Heart right ventricle (tissue), 16 donors: Measurements from ENCODE around the gene MARF1. TPM values are rescaled to one million over a fixed set of nuclear protein-coding genes. Genes with fewer than 3 reads are reported as not detected.

Experiments
- ATAC-seq, 8 donors: fragments of 200-7000 bp; cut with Tn5 transposase; one replicate each; pipeline ENCODE4 v1.9.1; 2020; ENCODE audit warnings: mild to moderate bottlenecking in 8 of 8, moderate library complexity in 8 of 8, moderate number of reproducible peaks in 1 of 8
- DNase-seq, 2 donors: peaks; one replicate each; pipeline ENCODE4 v3.0.0-alpha.2; 2020
- H3K27ac ChIP-seq, 10 donors: fragments of 200-600 bp; sonication (generic) in 2 of 10; one replicate each; pipeline versions ENCODE4 v1.5.0 to v1.8.0; 2020 to 2022; ENCODE audit warnings: mild to moderate bottlenecking in 3 of 10
- H3K27me3 ChIP-seq, 7 donors: fragments of 200-600 bp; one replicate each; pipeline ENCODE4 v1.8.0; 2021 to 2022; ENCODE audit warnings: mild to moderate bottlenecking in 2 of 7
- H3K36me3 ChIP-seq, 9 donors: fragments of 200-600 bp; sonication (generic) in 1 of 9; one replicate each; pipeline versions ENCODE4 v1.5.0 to v1.8.0; 2020 to 2022; ENCODE audit warnings: mild to moderate bottlenecking in 2 of 9
- H3K4me1 ChIP-seq, 9 donors: fragments of 200-600 bp; sonication (generic) in 1 of 9; one replicate each; pipeline versions ENCODE4 v1.5.0 to v1.8.0; 2020 to 2022; ENCODE audit warnings: mild to moderate bottlenecking in 4 of 9
- H3K4me3 ChIP-seq, 10 donors: fragments of 200-600 bp; sonication (generic) in 2 of 10; one replicate each; pipeline versions ENCODE4 v1.5.0 to v1.8.0; 2020 to 2022; ENCODE audit warnings: mild to moderate bottlenecking in 7 of 10, moderate library complexity in 2 of 10
- H3K9me3 ChIP-seq, 11 donors: fragments of 200-600 bp in 10 of 11; sonication (generic) in 2 of 11; one replicate each; pipeline versions ENCODE4 v1.5.0 to v1.8.0; 2013 to 2022; ENCODE audit warnings: mild to moderate bottlenecking in 2 of 11, control low read depth in 1 of 11, moderate library complexity in 1 of 11
- WGBS, 2 donors: extraction: QIAGEN DNeasy Blood & Tissue Kit; methylation state at CpG; one replicate each; pipeline ENCODE4 v1.1.7; 2013; ENCODE audit warnings: inconsistent platforms in 1 of 2; 5-methylcytosine and 5-hydroxymethylcytosine counted together
- intact Hi-C, 10 donors: fragments of 100-400 bp; cut with DNase I; formaldehyde crosslinking; loops; one replicate each; pipeline versions ENCODE4 v1.11.1 to v1.14.2; 2022
- polyA plus RNA-seq, 2 donors: library from polyadenylated mRNA; stranded (reverse); fragments of 200-250 nt; gene quantifications; one replicate each; pipeline ENCODE4 v1.2.3, GENCODE V29; 2013
- total RNA-seq, 10 donors: library from RNA; stranded (reverse); fragmentation: NEBNext Ultra II Directional in 3 of 10; extraction: Animal tissue kit (Norgen Biotek cat#: 25700) in 3 of 10; gene quantifications; one replicate each; pipeline versions ENCODE4 v1.2.1 to v1.2.4, GENCODE V29; 2021 to 2023
- TF ChIP-seq, protein P1 (sequence below), 9 donors: fragments of 200-600 bp; sonication (generic) in 2 of 9; IDR thresholded peaks; one replicate each; pipeline versions ENCODE4 v1.5.0 to v1.8.0; 2021 to 2022; ENCODE audit warnings: antibody characterized with exemption in 9 of 9, mild to moderate bottlenecking in 5 of 9, moderate library complexity in 1 of 9
- donor health status: Arrhythmogenic right ventricular cardiomyopathy.
- donor health status: ischemic (EF 13 %, LVEDD 7.1; RV severe dilation, severe dysfunction).
- donor health status: healthy with polysubstance abuse.
- donor health status: DM: no; HTN: yes; CAD: no.
- donor health status: DM: no; HTN: no; CAD: no.
- donor health status: ischemic (EF 25% LVEDD 6.9; RV normal size, moderate dysfunction).
- donor health status: ischemic (EF 25% LVEDD 5.7; RV mildly dilated, moderate dysfunction).
- donor health status: healthy.
- donor health status: DM: yes; HTN: yes; CAD: no.
- donor health status: Ischemic cardiomyopathy.
- donor health status: ischemic (EF 35%, LVEDD 5.7; RV mildly dilated, moderate dysfunction).
- donor health status: nonischemic (EF 11% LVEDD 7.7; RV severe dilation, severe dysfunction).
- donor health status: DM: yes; HTN: yes; CAD: no.
- donor health status: PGD.
- donor health status: ischemic (EF 29% LVEDD 5.4; RV normal size, mild dysfunction).
- donor health status: nonischemic (EF 23%, LVEDD 6.1; RV moderate dilation, normal function).

MARF1 gene
- total and polyA plus RNA-seq, 12 donors = 9.6 to 59.1 (median 42.7) TPM

DNA sequence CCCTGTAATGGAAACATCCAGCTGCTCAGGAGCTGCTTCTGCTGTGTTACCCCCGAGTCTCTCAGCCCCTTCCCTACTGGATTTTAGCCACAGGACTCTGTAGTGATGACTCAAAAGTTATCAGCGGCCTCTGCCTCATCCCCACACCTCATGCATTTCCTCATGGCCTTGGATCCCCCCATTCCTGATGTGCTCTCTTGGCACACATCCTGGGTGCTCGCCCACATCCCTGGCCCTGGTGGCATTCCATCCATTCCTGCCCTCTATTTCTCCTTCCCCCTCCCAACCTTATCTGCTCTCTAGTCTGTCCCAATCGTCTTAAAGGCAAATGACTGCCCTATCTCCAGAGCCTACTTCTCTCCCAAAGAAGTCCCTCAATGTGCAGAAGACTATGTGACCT lies 24.6 kb downstream of the MARF1 start:
- 53 to 74% methylated on average over 4 of the region's 4 CpGs for WGBS, 2 donors
- Histone ChIP-seq H3K4me1 (peaks cover 0 to 27% (median 20%) of the 10 kb centered on the region in 9 donors), H3K9me3 (no peaks in the 10 kb centered on the region), H3K27ac (peak overlapping the region in 2 of 10 donors; percentile 16 to 30), H3K27me3 (no peaks in the 10 kb centered on the region), H3K36me3 (peaks cover 0 to 100% (median 60%) of the 10 kb centered on the region in 9 donors), H3K4me3 (no peak overlapping the region)
- intact Hi-C loops = loop anchor here in 1 of 10 donors (10.0 kb wide), 1 partner anchor 184 kb away; the partner anchor contains the start of gene BMERB1
- DNase-seq (no peak), ATAC-seq (peak in 3 of 8 donors; percentile 11 to 22 (median 18))
- TF ChIP-seq, protein P1, sequence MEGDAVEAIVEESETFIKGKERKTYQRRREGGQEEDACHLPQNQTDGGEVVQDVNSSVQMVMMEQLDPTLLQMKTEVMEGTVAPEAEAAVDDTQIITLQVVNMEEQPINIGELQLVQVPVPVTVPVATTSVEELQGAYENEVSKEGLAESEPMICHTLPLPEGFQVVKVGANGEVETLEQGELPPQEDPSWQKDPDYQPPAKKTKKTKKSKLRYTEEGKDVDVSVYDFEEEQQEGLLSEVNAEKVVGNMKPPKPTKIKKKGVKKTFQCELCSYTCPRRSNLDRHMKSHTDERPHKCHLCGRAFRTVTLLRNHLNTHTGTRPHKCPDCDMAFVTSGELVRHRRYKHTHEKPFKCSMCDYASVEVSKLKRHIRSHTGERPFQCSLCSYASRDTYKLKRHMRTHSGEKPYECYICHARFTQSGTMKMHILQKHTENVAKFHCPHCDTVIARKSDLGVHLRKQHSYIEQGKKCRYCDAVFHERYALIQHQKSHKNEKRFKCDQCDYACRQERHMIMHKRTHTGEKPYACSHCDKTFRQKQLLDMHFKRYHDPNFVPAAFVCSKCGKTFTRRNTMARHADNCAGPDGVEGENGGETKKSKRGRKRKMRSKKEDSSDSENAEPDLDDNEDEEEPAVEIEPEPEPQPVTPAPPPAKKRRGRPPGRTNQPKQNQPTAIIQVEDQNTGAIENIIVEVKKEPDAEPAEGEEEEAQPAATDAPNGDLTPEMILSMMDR (IDR thresholded peaks at IDR 0.05) = no peak

DNA sequence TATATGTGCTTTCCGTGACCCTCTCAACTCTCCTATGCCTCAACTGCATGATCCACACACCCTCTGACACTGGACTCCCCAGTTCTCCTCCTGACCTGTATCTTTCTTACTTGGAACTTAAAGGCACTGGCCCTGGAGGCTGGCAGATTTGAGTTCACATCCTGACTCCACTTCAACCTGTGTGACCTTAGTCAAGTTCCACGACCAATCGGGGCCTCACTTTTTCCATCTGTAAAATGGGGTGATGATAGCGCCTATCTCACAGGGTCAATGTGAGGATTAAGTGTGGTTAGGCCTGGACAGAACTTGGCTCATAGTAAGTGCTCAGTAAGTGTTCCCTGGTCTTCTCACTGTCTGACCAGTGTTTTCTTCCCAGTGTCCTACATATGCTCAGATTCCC lies 25.1 kb downstream of the MARF1 start:
- peaks cover 0 to 100% (median 62%) of the 10 kb centered on the region in 9 donors for H3K36me3 ChIP-seq
- peak overlapping the region in 1 of 10 donors; percentile 30 for H3K27ac ChIP-seq
- no peak for ATAC-seq
- TF ChIP-seq, protein P1 (IDR thresholded peaks at IDR 0.05) = no peak
- intact Hi-C loops = loop anchor here in 1 of 10 donors (10.0 kb wide), 1 partner anchor 183 kb away; the partner anchor contains the start of gene BMERB1
- H3K9me3 ChIP-seq = no peaks in the 10 kb centered on the region
- H3K4me3 ChIP-seq = no peak overlapping the region
- H3K27me3 ChIP-seq = no peaks in the 10 kb centered on the region
- WGBS, 2 donors = 96 to 97% methylated on average over 4 of the region's 4 CpGs
- no peak for DNase-seq
- H3K4me1 ChIP-seq = peaks cover 0 to 27% (median 20%) of the 10 kb centered on the region in 9 donors

DNA sequence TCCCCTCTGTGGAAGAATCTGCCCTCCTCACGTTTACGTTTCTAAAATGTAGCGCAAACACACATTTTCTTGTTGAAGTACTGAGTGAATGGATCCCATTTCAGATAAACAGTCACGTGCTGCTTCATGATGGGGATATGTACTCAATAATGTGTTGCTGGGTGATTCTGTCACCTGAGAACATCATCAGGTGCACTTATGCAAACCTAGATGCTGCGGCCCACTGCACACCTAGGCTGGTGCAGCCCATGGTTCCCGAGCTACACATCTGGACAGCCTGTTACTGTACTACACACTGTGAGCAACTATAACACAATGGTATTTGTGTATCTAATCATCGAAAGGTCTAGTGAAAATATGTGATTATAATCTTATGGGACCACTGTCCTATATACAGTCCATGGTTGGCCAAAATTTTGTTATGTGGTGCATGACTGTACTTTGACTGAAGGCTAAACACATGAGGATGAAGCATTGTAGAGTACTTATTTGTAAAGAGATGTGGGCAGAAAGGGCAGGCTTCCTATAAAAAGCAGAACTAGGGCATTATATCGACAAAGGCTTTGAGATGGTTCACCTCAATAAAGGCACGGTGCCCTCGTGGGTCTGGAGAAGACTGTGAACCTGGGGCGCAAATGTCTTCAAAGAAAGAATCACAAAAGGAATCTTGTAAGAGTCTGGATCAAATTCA lies 26.3 kb downstream of the MARF1 start:
- DNase-seq = no peak
- no peak overlapping the region for H3K27ac ChIP-seq

DNA sequence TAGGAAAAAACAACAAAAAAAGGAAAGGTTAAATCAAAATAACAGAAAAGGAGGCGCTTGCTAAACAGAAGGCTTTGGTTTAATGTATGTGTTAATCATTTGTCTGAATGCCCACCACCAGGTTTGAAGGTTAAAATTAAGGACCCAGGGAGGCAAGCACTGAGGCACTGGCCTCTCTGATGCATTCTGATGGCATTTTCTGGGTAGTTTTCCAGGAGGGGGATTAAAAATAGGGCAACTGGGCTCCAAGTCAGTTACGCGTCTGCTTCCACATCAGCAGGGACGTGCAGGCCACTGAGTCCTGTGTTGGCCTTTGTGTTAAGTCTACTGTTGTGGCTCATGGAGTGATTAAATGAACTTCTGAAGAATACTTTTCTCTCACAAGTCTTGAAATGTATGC lies 26.9 kb downstream of the MARF1 start:
- Histone ChIP-seq H3K4me3 (no peak overlapping the region), H3K4me1 (peaks cover 0 to 10% (median 4%) of the 10 kb centered on the region in 9 donors), H3K36me3 (peaks cover 0 to 100% (median 69%) of the 10 kb centered on the region in 9 donors), H3K27me3 (no peaks in the 10 kb centered on the region), H3K27ac (no peak overlapping the region), H3K9me3 (no peaks in the 10 kb centered on the region)
- ATAC-seq (peak in 1 of 8 donors; percentile 55), DNase-seq (no peak)
- intact Hi-C loops = loop anchor here in 1 of 10 donors (10.0 kb wide), 1 partner anchor 181 kb away; the partner anchor contains the start of gene BMERB1
- 76 to 85% methylated on average over 4 of the region's 4 CpGs for WGBS, 2 donors
- TF ChIP-seq, protein P1 (IDR thresholded peaks at IDR 0.05) = no peak

More for the DNA sequence above, 26.3 kb downstream of the MARF1 start:
- no peaks in the 10 kb centered on the region for H3K9me3 ChIP-seq
- TF ChIP-seq, protein P1 (IDR thresholded peaks at IDR 0.05) = no peak
- peaks cover 0 to 100% (median 65%) of the 10 kb centered on the region in 9 donors for H3K36me3 ChIP-seq
- H3K27me3 ChIP-seq = no peaks in the 10 kb centered on the region
- intact Hi-C loops = loop anchor here in 1 of 10 donors (10.0 kb wide), 1 partner anchor 182 kb away; the partner anchor contains the start of gene BMERB1
- ATAC-seq = no peak
- H3K4me1 ChIP-seq = peaks cover 0 to 16% (median 10%) of the 10 kb centered on the region in 9 donors
- H3K4me3 ChIP-seq = no peak overlapping the region
- WGBS, 2 donors = 91 to 96% methylated on average over 11 of the region's 11 CpGs
